Fibroblast of lung (primary cell): ENCODE results near the gene LIM2.

ENCODE experiments used
- CTCF ChIP-seq, 2 donors: IDR thresholded peaks in 1 of 2; conservative IDR thresholded peaks in 1 of 2; 1 replicate in 1 of 2; 2 replicates in 1 of 2; pipeline ENCODE4 v1.5.1; 2011 to 2012; ENCODE audit warnings: low read length in 2 of 2, control low read depth in 1 of 2, inconsistent platforms in 1 of 2, low read depth in 1 of 2, mild to moderate bottlenecking in 1 of 2
- EZH2 ChIP-seq: IDR thresholded peaks from 2 replicates; pipeline ENCODE4 v1.5.1; 2012; ENCODE audit warnings: low read length, control low read depth, mild to moderate bottlenecking; ENCODE audit errors: missing control alignments

GRCh38 chr19:51330366-51330765 is 57.4 kb downstream of the LIM2 start:
- no peak for TF ChIP-seq CTCF (conservative IDR thresholded peaks at IDR 0.05 in 1 of 2, IDR thresholded peaks at IDR 0.05 in 1 of 2; ENCODE audit: low read depth in 1 of 2, low read length in 2 of 2)
- TF ChIP-seq EZH2: no peak
